Peyer's patch (tissue), 4 donors: ENCODE data around the gene HJURP. TPM values are rescaled to one million over a fixed set of nuclear protein-coding genes. Genes with fewer than 3 reads are reported as not detected.

Experiments used
- DNase-seq, 3 donors: peaks; one replicate each; pipeline ENCODE4 v3.0.0-alpha.2; 2017 to 2019
- H3K27ac ChIP-seq, 4 donors: fragments of 200-600 bp; sonication (generic); one replicate each; pipeline ENCODE4 v1.5.1; 2016 to 2019
- H3K27me3 ChIP-seq, 2 donors: fragments of 200-600 bp; sonication (generic); one replicate each; pipeline ENCODE4 v1.5.1; 2019
- H3K36me3 ChIP-seq, 3 donors: fragments of 200-600 bp; sonication (generic); one replicate each; pipeline ENCODE4 v1.5.1; 2016 to 2019
- H3K4me1 ChIP-seq, 4 donors: fragments of 200-600 bp; sonication (generic); one replicate each; pipeline ENCODE4 v1.5.1; 2016 to 2019
- H3K4me3 ChIP-seq, 4 donors: fragments of 200-600 bp; sonication (generic); 1 replicate in 3 of 4; 2 replicates in 1 of 4; pipeline ENCODE4 v1.5.1; 2016 to 2019; ENCODE audit warnings: mild to moderate bottlenecking in 1 of 4
- H3K9me3 ChIP-seq, 4 donors: fragments of 200-600 bp; sonication (generic); one replicate each; pipeline ENCODE4 v1.5.1; 2016 to 2019; ENCODE audit warnings: mild to moderate bottlenecking in 1 of 4
- POLR2A ChIP-seq, 2 donors: fragments of 450-650 bp; IDR thresholded peaks; one replicate each; pipeline ENCODE4 v1.5.1; 2017; ENCODE audit warnings: antibody characterized with exemption in 2 of 2, mild to moderate bottlenecking in 2 of 2, moderate library complexity in 2 of 2
- total RNA-seq, 4 donors: library from RNA; depleted of rRNA; stranded (reverse); fragments of >200 nt; gene quantifications; one replicate each; pipeline ENCODE4 v1.1.0, GENCODE V29; 2016
- TF ChIP-seq, protein P1 (sequence below), 6 experiments: fragments of 450-650 bp in 4 of 6; fragments of 200-600 bp in 2 of 6; sonication (generic) in 1 of 6; IDR thresholded peaks; one replicate each; pipeline ENCODE4 v1.5.1; 2017 to 2019; ENCODE audit warnings: antibody characterized with exemption in 6 of 6, mild to moderate bottlenecking in 3 of 6, moderate library complexity in 1 of 6

HJURP gene
- total RNA-seq, 4 donors from 2014 or later: 2.1 to 10.7 (median 6.1) TPM

DNA sequence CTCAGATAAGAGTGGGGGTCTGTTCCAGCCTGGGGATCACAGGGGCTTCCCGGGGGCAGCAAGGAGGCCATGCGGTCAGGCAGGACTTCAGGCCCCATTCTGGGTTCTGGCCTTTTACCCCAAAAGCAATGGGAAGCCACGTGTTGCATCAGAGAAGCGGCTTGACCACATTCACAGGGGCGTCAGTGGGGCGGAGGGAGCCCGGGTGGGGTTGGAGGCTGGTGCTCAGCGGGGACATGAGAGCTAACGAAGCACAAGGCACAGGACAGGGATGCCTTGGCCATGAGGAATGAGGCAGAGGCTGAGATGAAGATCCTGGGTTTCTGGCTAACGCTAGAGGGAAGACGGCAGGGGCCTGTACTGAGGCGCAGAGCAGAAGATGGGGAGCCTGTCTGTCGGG, 6.1 kb downstream of the HJURP start:
- no peaks in the 10 kb centered on the region for H3K36me3 ChIP-seq
- H3K4me1 ChIP-seq: peaks cover 0 to 2% (median 0%) of the 10 kb centered on the region in 4 donors
- peak in 1 of 3 donors; percentile 9 for DNase-seq
- H3K27ac ChIP-seq: no peak overlapping the region
- TF ChIP-seq POLR2A (IDR thresholded peaks at IDR 0.05): no peak
- TF ChIP-seq, protein P1, sequence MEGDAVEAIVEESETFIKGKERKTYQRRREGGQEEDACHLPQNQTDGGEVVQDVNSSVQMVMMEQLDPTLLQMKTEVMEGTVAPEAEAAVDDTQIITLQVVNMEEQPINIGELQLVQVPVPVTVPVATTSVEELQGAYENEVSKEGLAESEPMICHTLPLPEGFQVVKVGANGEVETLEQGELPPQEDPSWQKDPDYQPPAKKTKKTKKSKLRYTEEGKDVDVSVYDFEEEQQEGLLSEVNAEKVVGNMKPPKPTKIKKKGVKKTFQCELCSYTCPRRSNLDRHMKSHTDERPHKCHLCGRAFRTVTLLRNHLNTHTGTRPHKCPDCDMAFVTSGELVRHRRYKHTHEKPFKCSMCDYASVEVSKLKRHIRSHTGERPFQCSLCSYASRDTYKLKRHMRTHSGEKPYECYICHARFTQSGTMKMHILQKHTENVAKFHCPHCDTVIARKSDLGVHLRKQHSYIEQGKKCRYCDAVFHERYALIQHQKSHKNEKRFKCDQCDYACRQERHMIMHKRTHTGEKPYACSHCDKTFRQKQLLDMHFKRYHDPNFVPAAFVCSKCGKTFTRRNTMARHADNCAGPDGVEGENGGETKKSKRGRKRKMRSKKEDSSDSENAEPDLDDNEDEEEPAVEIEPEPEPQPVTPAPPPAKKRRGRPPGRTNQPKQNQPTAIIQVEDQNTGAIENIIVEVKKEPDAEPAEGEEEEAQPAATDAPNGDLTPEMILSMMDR (IDR thresholded peaks at IDR 0.05): no peak
- no peaks in the 10 kb centered on the region for H3K27me3 ChIP-seq
- no peak overlapping the region for H3K4me3 ChIP-seq
- no peaks in the 10 kb centered on the region for H3K9me3 ChIP-seq

DNA sequence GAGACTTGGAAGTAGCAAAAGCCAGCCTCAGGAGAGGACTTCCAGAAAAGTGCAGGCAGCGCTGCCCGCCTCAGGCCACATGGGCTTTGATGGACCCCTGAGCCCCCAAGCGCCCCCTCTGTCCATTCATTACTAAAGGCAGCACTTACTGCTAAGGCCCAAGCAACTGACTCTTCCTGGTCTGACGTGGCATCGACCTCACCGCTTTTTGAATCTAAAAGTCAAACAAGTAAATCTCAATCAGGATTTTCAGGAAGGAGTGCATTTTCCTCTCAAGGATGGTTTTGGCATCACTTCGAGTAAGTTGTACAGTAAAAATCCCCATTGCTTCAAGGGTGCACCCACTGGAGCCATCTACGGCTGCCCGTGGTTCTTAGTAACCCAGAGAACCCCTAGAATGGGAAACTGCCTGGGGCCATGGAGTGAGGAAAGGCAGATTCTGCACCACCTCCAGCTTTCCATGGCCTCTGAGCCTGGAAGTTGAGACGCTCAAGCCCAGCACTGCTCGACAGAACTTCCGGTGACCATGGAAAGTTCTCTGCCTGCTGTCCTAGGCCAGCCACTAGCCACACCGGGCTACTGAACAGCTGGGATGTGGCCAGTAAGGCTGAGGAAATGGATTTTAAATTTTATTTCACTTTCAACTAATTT, 7.0 kb downstream of the HJURP start:
- no peaks in the 10 kb centered on the region for H3K27me3 ChIP-seq
- no peak for TF ChIP-seq POLR2A (IDR thresholded peaks at IDR 0.05)
- TF ChIP-seq, protein P1 (IDR thresholded peaks at IDR 0.05): no peak
- no peaks in the 10 kb centered on the region for H3K36me3 ChIP-seq
- H3K9me3 ChIP-seq: no peaks in the 10 kb centered on the region
- peak in 1 of 3 donors; percentile 10 for DNase-seq
- no peak overlapping the region for H3K4me3 ChIP-seq
- H3K27ac ChIP-seq: no peak overlapping the region
- H3K4me1 ChIP-seq: no peaks in the 10 kb centered on the region

DNA sequence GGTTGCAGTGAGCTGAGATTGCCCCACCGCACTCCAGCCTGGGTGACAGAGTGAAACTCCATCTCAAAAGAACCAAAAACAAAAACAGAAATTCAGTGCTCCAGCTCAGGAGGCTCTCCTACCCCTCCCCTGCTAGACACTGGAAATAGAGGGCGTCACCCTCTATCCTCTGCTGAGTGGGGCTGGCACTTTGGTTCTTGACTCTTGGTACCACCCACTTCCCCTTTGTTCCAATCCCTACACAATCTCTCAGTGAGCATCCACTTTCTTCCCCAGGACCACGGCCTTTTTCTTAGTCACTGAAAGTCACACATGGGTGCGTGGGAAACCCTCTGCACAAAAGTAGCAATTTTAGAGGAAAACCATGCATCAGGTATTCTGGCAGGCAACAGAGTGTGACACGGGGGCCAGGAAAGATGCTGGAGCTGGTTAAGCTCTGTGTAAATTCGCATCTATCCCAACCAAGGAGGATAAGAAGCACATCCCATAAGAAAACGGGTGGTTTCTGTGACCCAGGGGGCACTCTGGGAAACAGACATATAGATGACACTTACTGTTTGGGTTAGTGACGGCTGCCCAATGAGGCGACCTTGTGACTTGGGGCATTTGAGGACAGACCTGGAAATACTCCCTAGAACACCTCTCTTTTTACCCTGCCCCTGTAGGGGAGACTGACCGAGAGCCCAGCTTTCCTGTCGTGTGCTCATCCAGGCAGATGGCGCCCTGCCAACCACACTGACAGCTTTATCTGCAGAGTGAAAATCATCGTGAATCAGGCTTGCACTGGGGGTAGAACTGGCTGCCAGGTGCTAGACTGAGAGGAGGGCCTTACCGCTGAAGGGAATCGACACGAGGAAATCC, 7.7 kb downstream of the HJURP start:
- Histone ChIP-seq H3K4me1 (no peaks in the 10 kb centered on the region), H3K4me3 (no peak overlapping the region), H3K9me3 (no peaks in the 10 kb centered on the region), H3K27me3 (no peaks in the 10 kb centered on the region), H3K27ac (no peak overlapping the region), H3K36me3 (no peaks in the 10 kb centered on the region)
- peak in 1 of 3 donors; percentile 29 for DNase-seq
- TF ChIP-seq, protein P1 (IDR thresholded peaks at IDR 0.05): no peak
- no peak for TF ChIP-seq POLR2A (IDR thresholded peaks at IDR 0.05)

DNA sequence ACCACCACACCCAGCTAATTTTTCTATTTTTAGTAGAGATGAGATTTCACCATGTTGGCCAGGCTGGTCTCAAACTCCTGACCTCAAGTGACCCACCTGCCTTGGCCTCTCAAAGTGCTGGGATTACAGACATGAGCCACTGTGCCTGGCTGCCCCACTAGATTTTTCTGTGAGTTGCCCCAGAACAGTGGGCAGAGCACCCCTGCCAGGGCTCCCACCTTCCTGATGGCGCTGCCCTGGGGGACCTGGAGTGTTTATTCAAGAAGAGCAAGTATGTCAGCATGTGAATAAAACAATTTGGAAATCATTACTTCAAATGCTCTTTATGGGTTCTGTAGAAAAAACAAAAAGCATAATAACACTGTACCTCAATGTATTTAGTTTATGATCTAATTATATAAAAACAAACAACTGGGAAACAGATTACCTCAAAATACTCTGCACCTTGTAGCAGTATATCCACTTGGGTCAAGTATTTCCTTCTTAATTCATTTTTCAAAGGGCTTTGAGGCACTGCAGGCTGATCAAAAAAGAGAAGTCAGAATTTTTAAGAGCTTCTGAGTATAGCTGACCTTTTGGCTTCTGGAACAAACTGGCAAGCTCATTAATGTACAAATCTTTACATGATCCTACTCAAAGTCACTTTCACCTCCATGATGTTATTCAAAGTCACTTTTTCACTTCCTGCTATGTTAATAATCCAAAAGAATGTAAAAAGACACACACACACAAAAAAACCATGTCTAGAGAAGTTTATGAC, 8.9 kb downstream of the HJURP start:
- H3K36me3 ChIP-seq: no peaks in the 10 kb centered on the region

DNA sequence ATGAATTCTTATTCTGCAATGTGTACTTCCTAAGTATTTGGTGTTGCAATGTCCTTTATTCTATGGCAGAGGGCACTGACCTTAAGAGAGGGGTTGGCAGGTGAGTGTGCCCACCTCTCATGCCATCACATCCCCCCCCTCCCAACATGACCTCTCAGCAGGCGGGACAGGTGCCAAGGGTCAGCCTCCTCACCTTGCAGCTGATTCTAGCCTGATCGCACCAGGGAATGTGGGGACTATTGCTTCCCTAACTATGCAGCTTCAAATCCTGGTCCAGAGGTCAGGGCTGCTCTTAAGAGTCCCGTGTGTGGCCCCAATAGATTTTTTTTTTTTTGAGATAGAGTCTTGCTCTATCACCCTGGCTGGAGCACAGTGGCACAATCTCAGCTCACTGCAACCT, 9.5 kb downstream of the HJURP start:
- no peak overlapping the region for H3K4me3 ChIP-seq
- H3K27ac ChIP-seq: no peak overlapping the region
- peak in 1 of 3 donors; percentile 28 for DNase-seq
- H3K4me1 ChIP-seq: no peaks in the 10 kb centered on the region
- no peaks in the 10 kb centered on the region for H3K27me3 ChIP-seq
- no peaks in the 10 kb centered on the region for H3K9me3 ChIP-seq
- no peaks in the 10 kb centered on the region for H3K36me3 ChIP-seq
- TF ChIP-seq, protein P1 (IDR thresholded peaks at IDR 0.05): no peak
- no peak for TF ChIP-seq POLR2A (IDR thresholded peaks at IDR 0.05)

More for the DNA sequence above, 8.9 kb downstream of the HJURP start:
- Histone ChIP-seq H3K27me3 (no peaks in the 10 kb centered on the region), H3K9me3 (no peaks in the 10 kb centered on the region), H3K4me1 (no peaks in the 10 kb centered on the region), H3K4me3 (no peak overlapping the region), H3K27ac (no peak overlapping the region)
- peak in 1 of 3 donors; percentile 21 for DNase-seq
- no peak for TF ChIP-seq POLR2A (IDR thresholded peaks at IDR 0.05)
- TF ChIP-seq, protein P1 (IDR thresholded peaks at IDR 0.05): no peak
